HepG2 (cell line): Measurements from ENCODE around the gene ARHGEF40. TPM values are rescaled to one million over a fixed set of nuclear protein-coding genes. Genes with fewer than 3 reads are reported as not detected.

Source experiments
- ARNTL ChIP-seq: sonication (generic); formaldehyde crosslinking; IDR thresholded peaks from 2 replicates; pipeline ENCODE4 v1.4.0; 2020; ENCODE audit warnings: mild to moderate bottlenecking, missing genetic modification reagents
- ATF2 ChIP-seq: sonication (generic); formaldehyde crosslinking; IDR thresholded peaks from 2 replicates; pipeline ENCODE4 v1.4.0; 2020; ENCODE audit warnings: missing genetic modification reagents
- CREM ChIP-seq, 2 experiments: sonication (generic) in 1 of 2; formaldehyde crosslinking in 1 of 2; IDR thresholded peaks; 2 replicates each; pipeline versions ENCODE4 v1.4.0 to v1.6.1; 2016 to 2020; ENCODE audit warnings: antibody characterized with exemption in 1 of 2, mild to moderate bottlenecking in 1 of 2, missing genetic modification reagents in 1 of 2
- CSRNP2 ChIP-seq: sonication (generic); formaldehyde crosslinking; conservative IDR thresholded peaks from 2 replicates; pipeline ENCODE4 v1.8.0; 2022; ENCODE audit warnings: low read depth, missing genetic modification reagents
- E2F5 ChIP-seq: sonication (generic); formaldehyde crosslinking; conservative IDR thresholded peaks from 2 replicates; pipeline ENCODE4 v1.4.0; 2020; ENCODE audit warnings: missing genetic modification reagents
- HNF4G ChIP-seq, 2 experiments: sonication (generic) in 1 of 2; formaldehyde crosslinking in 1 of 2; IDR thresholded peaks; 2 replicates each; pipeline versions ENCODE4 v1.4.0 to v1.6.1; 2011 to 2020; ENCODE audit warnings: borderline replicate concordance in 2 of 2, low read depth in 2 of 2, mild to moderate bottlenecking in 2 of 2, low read length in 1 of 2, missing genetic modification reagents in 1 of 2, moderate library complexity in 1 of 2
- KDM2A ChIP-seq: sonication (generic); formaldehyde crosslinking; IDR thresholded peaks from 2 replicates; pipeline ENCODE4 v1.4.0; 2020; ENCODE audit warnings: low read depth, missing genetic modification reagents, borderline replicate concordance
- NCOR1 ChIP-seq: fragments of 200-600 bp; sonication (generic); IDR thresholded peaks from 2 replicates; pipeline ENCODE4 v1.7.0; 2017; ENCODE audit warnings: antibody characterized with exemption, low read length, borderline replicate concordance
- NR2F6 ChIP-seq, 2 experiments: IDR thresholded peaks; 2 replicates each; pipeline ENCODE4 v1.6.1; 2016; ENCODE audit warnings: antibody characterized with exemption in 1 of 2, mild to moderate bottlenecking in 1 of 2
- RFXAP ChIP-seq: sonication (generic); formaldehyde crosslinking; IDR thresholded peaks from 2 replicates; pipeline ENCODE4 v1.4.0; 2020; ENCODE audit warnings: missing genetic modification reagents, borderline replicate concordance
- ZBTB46 ChIP-seq: sonication (generic); formaldehyde crosslinking; IDR thresholded peaks from 2 replicates; pipeline ENCODE4 v1.4.0; 2020; ENCODE audit warnings: mild to moderate bottlenecking, missing genetic modification reagents, borderline replicate concordance
- ZFP91 ChIP-seq: sonication (generic); formaldehyde crosslinking; IDR thresholded peaks from 2 replicates; pipeline ENCODE4 v1.9.0; 2022; ENCODE audit warnings: missing genetic modification reagents, mild to moderate bottlenecking, borderline replicate concordance
- ZFY ChIP-seq: sonication (generic); formaldehyde crosslinking; IDR thresholded peaks from 2 replicates; pipeline ENCODE4 v1.4.0; 2020; ENCODE audit warnings: missing genetic modification reagents
- ZNF12 ChIP-seq: sonication (generic); formaldehyde crosslinking; IDR thresholded peaks from 2 replicates; pipeline ENCODE4 v1.5.0; 2020; ENCODE audit warnings: missing genetic modification reagents
- ZNF362 ChIP-seq: sonication (generic); formaldehyde crosslinking; IDR thresholded peaks from 2 replicates; pipeline ENCODE4 v1.4.0; 2020; ENCODE audit warnings: missing genetic modification reagents, mild to moderate bottlenecking, borderline replicate concordance
- ZNF740 ChIP-seq: sonication (generic); formaldehyde crosslinking; IDR thresholded peaks from 2 replicates; pipeline ENCODE4 v1.4.0; 2020; ENCODE audit warnings: missing genetic modification reagents
- ZNF761 ChIP-seq: sonication (generic); formaldehyde crosslinking; conservative IDR thresholded peaks from 2 replicates; pipeline ENCODE4 v1.4.0; 2020; ENCODE audit warnings: mild to moderate bottlenecking, missing genetic modification reagents
- polyA plus RNA-seq, 8 experiments: library from polyadenylated mRNA; depleted of rRNA in 3 of 8; stranded (reverse) in 7 of 8; unstranded in 1 of 8; fragments of >200 nt; fragmentation: Illumina TruSeq in 4 of 8; extraction: Trizol in 4 of 8; gene quantifications; 2 replicates each; pipeline versions ENCODE4 v1.2.1 to v1.2.3, GENCODE V29; 2011 to 2016; ENCODE audit warnings: low read depth in 4 of 8, missing spikeins in 1 of 8, mixed read lengths in 1 of 8; ENCODE audit not compliant: insufficient read depth in 1 of 8
- total RNA-seq, 5 experiments: library from RNA; depleted of rRNA; stranded (reverse); fragments of >200 nt; fragmentation: Illumina TruSeq; extraction: Trizol; gene quantifications; 2 replicates each; pipeline ENCODE4 v1.2.3, GENCODE V29; 2016; ENCODE audit warnings: low read depth in 1 of 5

Gene ARHGEF40
- total and polyA plus RNA-seq, 2 of the 13 experiments (the other 11 are each of a cell fraction or from before 2014, with no cell fraction given) = 28.1 to 78.1 TPM

GRCh38 chr14:21039585-21040369 is 30.3 kb upstream of the ARHGEF40 start (continued):
- TF ChIP-seq CSRNP2 (CRISPR knock-in tag) = no peak
- TF ChIP-seq ZFP91 (CRISPR knock-in tag) = no peak
- TF ChIP-seq KDM2A (CRISPR knock-in tag) = no peak
- peak; percentile 78 for TF ChIP-seq ZFY (CRISPR knock-in tag)
- TF ChIP-seq RFXAP (CRISPR knock-in tag) = no peak
- no peak for TF ChIP-seq CREM (IDR thresholded peaks at IDR 0.05)
- no peak for TF ChIP-seq CREM (CRISPR knock-in tag; IDR thresholded peaks at IDR 0.05)
- no peak for TF ChIP-seq ARNTL (CRISPR knock-in tag)
- peak; percentile 9; the same call in 1 of the 2 replicates for TF ChIP-seq ATF2 (CRISPR knock-in tag)
- no peak for TF ChIP-seq E2F5 (CRISPR knock-in tag)
- TF ChIP-seq NR2F6 (IDR thresholded peaks at IDR 0.05) = no peak; the same call in 1 of the 2 replicates
- 0 out of 2 replicates have a peak, but pooled peaks have one; percentile 31 for TF ChIP-seq NR2F6 (CRISPR knock-in tag; IDR thresholded peaks at IDR 0.05)
- TF ChIP-seq HNF4G (IDR thresholded peaks at IDR 0.05; ENCODE audit: borderline replicate concordance, low read depth, low read length) = no peak
- TF ChIP-seq HNF4G (CRISPR knock-in tag; IDR thresholded peaks at IDR 0.05; ENCODE audit: borderline replicate concordance, low read depth) = no peak
- no peak for TF ChIP-seq ZNF12 (CRISPR knock-in tag)
- no peak for TF ChIP-seq NCOR1
- no peak for TF ChIP-seq ZNF362
- TF ChIP-seq ZBTB46 (CRISPR knock-in tag) = no peak
- no peak for TF ChIP-seq ZNF761 (CRISPR knock-in tag)
- TF ChIP-seq ZNF740 (CRISPR knock-in tag) = peak; percentile 87; the same call in 1 of the 2 replicates
